Measurements from ENCODE around the gene DDAH1.

The DDAH1 gene

DNA sequence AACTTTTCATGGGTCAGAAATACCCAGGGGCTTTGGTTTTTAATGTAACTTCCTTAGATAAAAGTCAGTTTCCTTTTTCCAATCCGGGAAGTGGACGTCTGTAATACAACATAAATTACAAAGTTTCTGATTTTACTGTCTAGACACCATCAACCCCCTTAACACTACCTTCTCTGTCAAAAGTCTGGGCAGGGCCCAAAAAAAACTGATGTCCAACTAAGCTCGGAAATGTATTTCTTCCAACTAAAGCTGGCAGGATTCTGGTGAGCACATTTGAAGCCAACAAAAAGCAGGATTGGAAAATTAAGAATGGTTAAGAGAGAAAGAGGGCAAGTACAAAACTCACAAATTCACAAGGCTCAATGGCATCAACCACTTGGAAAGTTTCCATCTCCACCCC, 24.3 kb downstream of the DDAH1 start:
- DNase-seq (ENCODE audit: low read depth, low spot score), result no peak
- TF ChIP-seq CTCF (IDR thresholded peaks at IDR 0.05; ENCODE audit: insufficient read depth, low read length, missing control alignments), result no peak
- CTCF ChIA-PET, result interaction anchor here (0.6 to 2.5 kb wide), 5 partner anchors 13 to 243 kb away, joined by 3 to 7 read pairs (median 3); no protein-coding TSS in a partner anchor
- POLR2A ChIA-PET, result no interaction called here
- H3K4me3 ChIP-seq (ENCODE audit: low read depth, low read length), result no peak overlapping the region

DNA sequence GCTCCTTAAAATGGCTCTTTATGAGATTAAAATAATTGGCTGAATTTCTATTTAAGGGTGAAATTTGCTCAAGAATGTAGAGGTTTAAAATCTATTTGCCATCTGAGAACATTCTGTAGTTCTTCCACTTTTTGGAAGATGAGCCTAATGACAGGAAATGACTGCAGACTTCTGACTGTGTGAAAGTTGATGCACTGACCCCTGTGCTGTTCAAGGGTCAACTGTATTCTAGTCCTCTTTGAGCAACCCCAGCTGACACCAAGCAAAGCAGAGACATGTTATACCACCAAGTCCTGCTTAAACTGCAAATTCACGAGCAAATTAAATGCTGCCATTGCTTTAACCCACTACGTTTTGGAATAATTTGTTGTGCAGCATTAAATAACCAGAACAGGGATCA, 26.6 kb downstream of the DDAH1 start:
- POLR2A ChIA-PET, result no interaction called here
- DNase-seq (ENCODE audit: low read depth, low spot score), result no peak
- H3K4me3 ChIP-seq (ENCODE audit: low read depth, low read length), result no peak overlapping the region
- TF ChIP-seq CTCF (IDR thresholded peaks at IDR 0.05; ENCODE audit: insufficient read depth, low read length, missing control alignments), result no peak
- CTCF ChIA-PET, result interaction anchor here (1.1 kb wide), 1 partner anchor 131 kb away, joined by 3 read pairs; no protein-coding TSS in a partner anchor

GRCh38 chr1:85437139-85437538, 27.8 kb downstream of the DDAH1 start:
- ChIA-PET POLR2A (no interaction called here), CTCF (no interaction called here)
- DNase-seq (ENCODE audit: low read depth, low spot score), result no peak
- TF ChIP-seq CTCF (IDR thresholded peaks at IDR 0.05; ENCODE audit: insufficient read depth, low read length, missing control alignments), result no peak
- H3K4me3 ChIP-seq (ENCODE audit: low read depth, low read length), result no peak overlapping the region

DNA sequence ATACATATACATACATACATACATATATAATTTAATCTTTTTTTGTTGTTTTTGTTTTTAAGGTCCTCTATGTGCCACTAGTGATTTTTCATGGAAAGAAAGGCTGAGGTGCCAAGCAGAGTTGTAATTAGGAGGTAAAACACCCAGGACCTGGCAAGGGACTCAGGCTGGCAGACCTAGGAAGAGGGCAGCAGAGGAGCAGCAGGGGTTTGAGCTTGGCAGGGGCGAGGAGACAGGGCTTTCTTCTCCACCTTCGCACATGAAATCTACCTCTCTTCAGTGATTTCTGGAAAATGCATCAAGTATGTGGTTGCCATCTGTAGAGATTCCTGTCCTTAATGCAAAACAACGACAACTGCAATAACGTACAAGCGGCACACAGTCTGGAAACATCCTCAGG, 31.9 kb downstream of the DDAH1 start:
- CTCF ChIA-PET, result no interaction called here
- no peak for TF ChIP-seq CTCF (IDR thresholded peaks at IDR 0.05; ENCODE audit: insufficient read depth, low read length, missing control alignments)
- DNase-seq (ENCODE audit: low read depth, low spot score), result no peak
- POLR2A ChIA-PET, result no interaction called here
- no peak overlapping the region for H3K4me3 ChIP-seq (ENCODE audit: low read depth, low read length)

DNA sequence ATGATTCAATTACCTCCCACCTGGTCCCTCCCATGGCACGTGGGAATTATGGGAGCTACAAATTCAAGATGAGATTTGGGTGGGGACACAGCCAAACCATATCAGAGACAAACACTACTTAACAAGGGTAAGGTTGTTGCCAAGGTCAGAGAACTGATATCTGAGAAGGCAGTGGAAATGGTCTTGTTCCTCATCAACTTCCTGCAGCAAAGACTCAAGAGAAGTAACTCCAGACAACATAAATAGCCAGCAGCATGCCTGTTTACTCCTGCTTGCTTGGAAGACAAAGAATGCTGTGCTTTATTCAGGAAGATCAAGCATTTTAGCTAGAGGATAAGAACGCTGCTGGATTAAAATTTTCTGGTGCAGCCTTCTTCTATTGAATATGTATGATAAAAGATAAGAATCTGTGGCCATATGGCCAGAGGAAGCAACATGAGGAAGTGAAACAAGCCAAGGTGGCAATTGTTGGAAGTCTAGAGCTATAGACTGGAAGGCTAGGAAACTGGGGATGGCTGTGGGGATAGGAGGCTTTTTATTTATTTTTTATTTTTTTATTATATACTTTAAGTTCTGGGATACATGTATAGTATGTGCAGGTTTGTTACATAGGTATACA, 36.4 kb downstream of the DDAH1 start:
- TF ChIP-seq CTCF (IDR thresholded peaks at IDR 0.05; ENCODE audit: insufficient read depth, low read length, missing control alignments), result no peak
- DNase-seq (ENCODE audit: low read depth, low spot score), result no peak
- CTCF ChIA-PET, result interaction anchor here (1.1 to 1.5 kb wide), 3 partner anchors 11 to 120 kb away, joined by 3 to 4 read pairs (median 3); no protein-coding TSS in a partner anchor
- POLR2A ChIA-PET, result no interaction called here
- H3K4me3 ChIP-seq (ENCODE audit: low read depth, low read length), result no peak overlapping the region

- ChIA-PET POLR2A (no interaction called here), CTCF (interaction anchor here (1.1 to 1.5 kb wide), 3 partner anchors 10 to 119 kb away, joined by 3 to 4 read pairs (median 3); no protein-coding TSS in a partner anchor)
- no peak overlapping the region for H3K4me3 ChIP-seq (ENCODE audit: low read depth, low read length)
- TF ChIP-seq CTCF (IDR thresholded peaks at IDR 0.05; ENCODE audit: insufficient read depth, low read length, missing control alignments), result no peak
- no peak for DNase-seq (ENCODE audit: low read depth, low spot score)
These were observed 37.1 kb downstream of the DDAH1 start for GRCh38 chr1:85427849-85428248.
